Measurements from ENCODE around the gene TMEM184C. TPM values are rescaled to one million over a fixed set of nuclear protein-coding genes. Genes with fewer than 3 reads are reported as not detected.

TMEM184C gene
- 10 to 100 TPM; 29.2 to 31.8 TPM for total RNA-seq

- POLR2A ChIA-PET = interaction anchor here (0.6 to 3.0 kb wide), 4 partner anchors 67 to 435 kb away, joined by 3 to 17 read pairs (median 6); partner anchors contain the start of genes ARHGAP10 and PRMT9
- CTCF ChIA-PET = interaction anchor here (0.8 to 2.2 kb wide), 6 partner anchors 27 to 249 kb away, joined by 3 to 8 read pairs (median 3); no protein-coding TSS in a partner anchor
These were observed at the start of gene TMEM184C for GRCh38 chr4:147617173-147617840. TMEM184C (plus strand) TSS chr4:147617397; CDS start chr4:147617957, 560 bp downstream.

- ChIA-PET POLR2A (no interaction called here), CTCF (no interaction called here)
These were observed 46.6 kb upstream of the TMEM184C start for GRCh38 chr4:147570616-147571015.

- ChIA-PET CTCF (no interaction called here), POLR2A (no interaction called here)
These were observed 46.0 kb upstream of the TMEM184C start for GRCh38 chr4:147571036-147571770.

- POLR2A ChIA-PET = interaction anchor here (0.6 kb wide), 1 partner anchor 11 kb away, joined by 9 read pairs; no protein-coding TSS in a partner anchor
These were observed 41.1 kb upstream of the TMEM184C start for GRCh38 chr4:147576084-147576483.

GRCh38 chr4:147578051-147578476 is 39.1 kb upstream of the TMEM184C start:
- ChIA-PET CTCF (no interaction called here), POLR2A (no interaction called here)

More at GRCh38 chr4:147576084-147576483, 41.1 kb upstream of the TMEM184C start:
- CTCF ChIA-PET = no interaction called here

GRCh38 chr4:147578593-147578992 is 38.6 kb upstream of the TMEM184C start:
- CTCF ChIA-PET = no interaction called here
- POLR2A ChIA-PET = no interaction called here

GRCh38 chr4:147580396-147580795 is 36.8 kb upstream of the TMEM184C start:
- CTCF ChIA-PET = interaction anchor here (0.7 kb wide), 1 partner anchor 9 kb away, joined by 3 read pairs; no protein-coding TSS in a partner anchor
- POLR2A ChIA-PET = no interaction called here

- CTCF ChIA-PET = interaction anchor here (1.5 kb wide), 1 partner anchor 63 kb away, joined by 3 read pairs; no protein-coding TSS in a partner anchor
- POLR2A ChIA-PET = no interaction called here
These were observed 35.4 kb upstream of the TMEM184C start for GRCh38 chr4:147581606-147582350.

- ChIA-PET CTCF (interaction anchor here (1.5 kb wide), 1 partner anchor 64 kb away, joined by 3 read pairs; no protein-coding TSS in a partner anchor), POLR2A (no interaction called here)
These were observed 34.7 kb upstream of the TMEM184C start for GRCh38 chr4:147582386-147583060.

GRCh38 chr4:147583876-147584275 is 33.3 kb upstream of the TMEM184C start:
- CTCF ChIA-PET = no interaction called here
- POLR2A ChIA-PET = no interaction called here

GRCh38 chr4:147586032-147586431 is 31.2 kb upstream of the TMEM184C start:
- POLR2A ChIA-PET = no interaction called here
- CTCF ChIA-PET = no interaction called here

- POLR2A ChIA-PET = no interaction called here
- CTCF ChIA-PET = no interaction called here
These were observed 30.6 kb upstream of the TMEM184C start for GRCh38 chr4:147586637-147587036.

- ChIA-PET CTCF (no interaction called here), POLR2A (no interaction called here)
These were observed 30.2 kb upstream of the TMEM184C start for GRCh38 chr4:147587041-147587440.

GRCh38 chr4:147589586-147589985 is 27.6 kb upstream of the TMEM184C start:
- CTCF ChIA-PET = interaction anchor here (0.7 to 1.2 kb wide), 5 partner anchors 9 to 79 kb away, joined by 3 to 5 read pairs (median 3); partner anchors contain the start of gene TMEM184C
- POLR2A ChIA-PET = no interaction called here

- CTCF ChIA-PET = interaction anchor here (0.7 to 1.2 kb wide), 5 partner anchors 10 to 80 kb away, joined by 3 to 5 read pairs (median 3); partner anchors contain the start of gene TMEM184C
- POLR2A ChIA-PET = no interaction called here
These were observed 26.8 kb upstream of the TMEM184C start for GRCh38 chr4:147590249-147590920.

- CTCF ChIA-PET = no interaction called here
- POLR2A ChIA-PET = no interaction called here
These were observed 26.1 kb upstream of the TMEM184C start for GRCh38 chr4:147591106-147591505.

- ChIA-PET CTCF (no interaction called here), POLR2A (no interaction called here)
These were observed 23.1 kb upstream of the TMEM184C start for GRCh38 chr4:147594107-147594506.

- POLR2A ChIA-PET = no interaction called here
- CTCF ChIA-PET = interaction anchor here (0.7 kb wide), 1 partner anchor 293 kb away, joined by 4 read pairs; no protein-coding TSS in a partner anchor
These were observed 22.6 kb upstream of the TMEM184C start for GRCh38 chr4:147594578-147594977.

GRCh38 chr4:147596377-147596776 is 20.8 kb upstream of the TMEM184C start:
- CTCF ChIA-PET = no interaction called here
- POLR2A ChIA-PET = no interaction called here
